Right renal cortex interstitium (tissue), 3 donors: Measurements from ENCODE around the gene FBLN5. TPM values are rescaled to one million over a fixed set of nuclear protein-coding genes. Genes with fewer than 3 reads are reported as not detected.
"Not testable (repeated sequence)": the region's sequence is repeated elsewhere in the genome, so short reads cannot be mapped to it uniquely, and the experiment has no call there.

Experiments used
- DNase-seq, 3 donors: peaks; one replicate each; pipeline ENCODE4 v3.0.0-alpha.2; 2013; ENCODE audit warnings: low read depth in 3 of 3, low spot score in 2 of 3
- polyA plus RNA-seq, 3 donors: library from polyadenylated mRNA; unstranded; fragments of 120-200 nt; gene quantifications; one replicate each; pipeline ENCODE4 v1.2.1, GENCODE V29; 2013; ENCODE audit not compliant: insufficient read length in 3 of 3

The FBLN5 gene
- polyA plus RNA-seq, 3 donors: 125 to 164 (median 151) TPM

GRCh38 chr14:91888641-91889476 is 58.6 kb downstream of the FBLN5 start:
- DNase-seq: no peak

GRCh38 chr14:91886961-91887360 is 60.5 kb downstream of the FBLN5 start:
- no peak for DNase-seq

- DNase-seq: no peak
Observed at GRCh38 chr14:91885839-91886238, 61.7 kb downstream of the FBLN5 start.

GRCh38 chr14:91885113-91885712 is 62.3 kb downstream of the FBLN5 start:
- no peak for DNase-seq

GRCh38 chr14:91884664-91885063 is 62.8 kb downstream of the FBLN5 start:
- DNase-seq: no peak

- DNase-seq: peak in 1 of 3 donors; percentile 10
Observed at GRCh38 chr14:91883753-91884152, 63.7 kb downstream of the FBLN5 start.

- DNase-seq: no peak
Observed at GRCh38 chr14:91882776-91883175, 64.7 kb downstream of the FBLN5 start.

GRCh38 chr14:91882369-91882768 is 65.1 kb downstream of the FBLN5 start:
- DNase-seq: no peak

- DNase-seq: no peak
Observed at GRCh38 chr14:91879196-91879595, 68.3 kb downstream of the FBLN5 start.

GRCh38 chr14:91878274-91878673 is 69.2 kb downstream of the FBLN5 start:
- no peak for DNase-seq

- DNase-seq: no peak
Observed at GRCh38 chr14:91877376-91877915, 70.0 kb downstream of the FBLN5 start.

- no peak for DNase-seq
Observed at GRCh38 chr14:91876492-91876891, 71.0 kb downstream of the FBLN5 start.

- DNase-seq: no peak
Observed at GRCh38 chr14:91875525-91876286, 71.8 kb downstream of the FBLN5 start.

- no peak for DNase-seq
Observed at GRCh38 chr14:91873471-91874415, 73.8 kb downstream of the FBLN5 start.

GRCh38 chr14:91872517-91873470 is 74.7 kb downstream of the FBLN5 start:
- no peak for DNase-seq

- DNase-seq: no peak
Observed at GRCh38 chr14:91872011-91872501, 75.4 kb downstream of the FBLN5 start.

GRCh38 chr14:91871401-91871800 is 76.1 kb downstream of the FBLN5 start:
- not testable (repeated sequence) for DNase-seq

GRCh38 chr14:91870890-91871289 is 76.6 kb downstream of the FBLN5 start:
- no peak for DNase-seq

GRCh38 chr14:91870001-91870400 is 77.5 kb downstream of the FBLN5 start:
- no peak for DNase-seq
